Amniotic stem cell (primary cell): ENCODE results near the gene CNTNAP5.

Experiments
- DNase-seq: peaks from one replicate; lab custom pipeline; 2025; lab: John Stamatoyannopoulos, UW

Gene CNTNAP5

DNA sequence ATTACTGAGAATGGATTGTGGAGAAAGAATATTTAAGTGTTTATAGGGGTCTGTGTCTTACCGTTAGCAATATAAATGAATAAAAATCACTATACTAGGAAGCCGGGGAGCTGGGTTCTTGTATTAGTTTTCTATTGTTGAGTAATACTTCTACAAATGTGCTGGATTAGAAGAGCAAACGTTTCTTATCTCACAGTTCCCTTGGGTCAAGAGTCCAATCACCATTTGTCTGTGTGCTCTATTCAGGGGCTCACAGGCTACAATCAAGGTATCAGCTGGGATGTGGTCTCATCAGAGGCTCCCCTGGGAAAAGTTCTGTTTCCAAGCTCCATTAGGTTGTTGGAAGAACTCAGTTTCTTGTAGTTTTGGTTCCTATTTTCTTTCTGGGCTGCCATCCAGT, 790.9 kb downstream of the CNTNAP5 start:
- DNase-seq, result no peak

DNA sequence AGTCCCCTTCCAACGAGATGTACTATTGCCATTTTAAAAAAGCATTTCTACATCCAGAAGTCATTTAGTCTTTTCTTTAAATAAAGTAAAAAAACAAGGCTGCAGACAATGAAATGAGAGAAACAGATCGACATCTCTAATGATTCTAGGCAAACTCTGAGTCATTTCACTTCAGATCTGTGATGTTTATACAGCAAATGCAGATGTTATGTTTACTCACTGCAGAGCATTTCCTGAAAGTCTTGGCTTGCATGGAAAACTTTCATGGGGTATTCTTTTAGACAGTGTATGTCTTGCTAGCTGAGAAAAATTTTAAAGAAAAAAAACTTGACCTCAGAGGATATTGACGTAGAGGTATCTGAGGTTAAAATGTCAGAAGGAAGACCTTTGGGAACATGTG, 797.4 kb downstream of the CNTNAP5 start:
- DNase-seq, result no peak

DNA sequence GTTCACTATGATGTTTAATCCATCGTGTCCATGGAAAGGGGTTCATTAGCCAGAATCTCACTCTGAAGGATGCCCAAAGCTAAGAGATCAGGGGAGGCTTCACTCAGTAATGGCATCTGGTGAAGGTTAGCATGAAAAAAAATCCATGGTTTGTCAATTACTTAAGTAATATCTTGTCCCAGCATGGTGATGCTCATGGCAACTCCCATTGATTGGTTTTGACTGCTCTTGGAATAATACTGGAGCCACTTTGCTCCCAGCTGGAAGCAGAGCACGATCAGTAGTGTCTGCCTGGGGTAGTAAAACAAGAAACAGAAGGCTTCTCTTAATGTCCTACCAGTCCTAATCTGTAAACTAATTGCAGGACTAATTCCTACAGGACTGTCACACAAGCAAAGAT, 799.4 kb downstream of the CNTNAP5 start:
- no peak for DNase-seq

DNA sequence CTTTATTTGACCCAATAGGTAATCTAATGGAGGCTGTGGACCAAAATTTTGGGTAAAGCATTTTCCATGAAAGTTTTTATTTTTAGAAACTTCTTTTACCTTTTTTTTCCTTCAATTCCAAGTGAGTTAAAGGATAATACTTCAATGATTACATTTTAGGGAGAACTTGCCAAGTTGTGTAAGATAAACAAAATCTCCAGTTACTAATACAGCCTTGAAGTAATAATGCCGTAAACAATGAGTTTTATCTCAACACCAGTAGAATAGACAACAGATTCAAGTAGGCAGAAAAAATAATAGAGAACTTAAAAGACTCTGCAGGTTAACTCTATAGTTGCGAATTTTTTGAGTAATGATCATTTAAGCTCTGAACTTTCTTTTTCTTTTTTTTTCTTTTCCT, 807.4 kb downstream of the CNTNAP5 start:
- no peak for DNase-seq

DNA sequence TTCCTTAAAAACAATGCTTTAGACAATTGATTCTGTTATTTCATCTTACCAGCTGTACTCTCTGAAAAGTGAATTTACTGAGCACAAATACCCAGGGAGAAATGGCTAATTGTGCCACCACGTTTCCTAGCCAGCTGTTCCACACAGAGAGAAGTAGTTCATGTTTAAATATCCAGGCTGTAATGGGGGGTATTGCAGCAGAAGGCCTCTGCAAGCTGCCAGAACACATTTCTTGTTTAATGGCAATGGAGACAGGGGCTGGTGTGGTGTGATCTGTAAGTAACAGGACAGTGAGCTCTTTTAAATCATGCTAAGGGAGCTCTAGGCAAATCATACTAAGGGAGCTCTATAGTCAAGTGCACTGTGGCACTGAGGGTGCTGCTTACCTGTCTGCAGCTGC, 809.2 kb downstream of the CNTNAP5 start:
- DNase-seq, result no peak

DNA sequence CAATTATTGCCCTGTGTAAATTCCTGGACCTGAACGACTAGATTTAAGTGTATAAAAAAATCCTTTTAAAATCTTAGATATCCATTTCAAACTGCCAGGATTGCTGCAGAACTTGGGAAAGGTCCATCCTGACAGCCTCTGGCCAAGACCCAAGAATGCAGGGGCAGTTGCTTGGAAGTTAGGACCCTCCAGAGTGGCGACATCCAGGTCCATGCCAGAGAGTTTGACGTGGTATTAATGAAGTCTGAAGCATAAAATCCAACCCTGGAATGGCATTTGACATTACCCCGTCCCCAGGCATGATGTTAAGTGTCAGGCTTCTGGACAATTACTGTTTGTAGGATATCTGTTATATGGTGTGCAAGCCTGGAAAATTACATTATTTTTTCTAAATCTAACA, 810.2 kb downstream of the CNTNAP5 start:
- no peak for DNase-seq

DNA sequence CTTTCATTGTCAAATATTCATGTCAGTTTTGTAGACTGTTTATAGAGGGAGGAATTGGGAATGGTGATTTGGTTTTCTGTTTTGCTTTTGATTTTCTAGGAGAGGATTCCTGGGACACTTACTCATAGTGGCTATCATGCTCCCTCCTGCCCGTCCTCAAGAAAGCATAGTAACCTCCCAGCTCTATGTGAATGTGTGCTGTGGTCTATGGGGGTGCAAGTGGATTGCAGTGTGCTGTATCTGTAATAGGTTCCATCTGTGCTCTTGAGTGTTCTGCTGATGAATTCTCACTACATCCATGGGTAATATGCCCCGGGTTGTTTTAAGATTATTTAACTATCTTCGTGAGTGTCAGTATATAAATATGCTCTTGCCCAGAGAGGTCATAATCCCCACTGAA, 811.3 kb downstream of the CNTNAP5 start:
- DNase-seq, result no peak

DNA sequence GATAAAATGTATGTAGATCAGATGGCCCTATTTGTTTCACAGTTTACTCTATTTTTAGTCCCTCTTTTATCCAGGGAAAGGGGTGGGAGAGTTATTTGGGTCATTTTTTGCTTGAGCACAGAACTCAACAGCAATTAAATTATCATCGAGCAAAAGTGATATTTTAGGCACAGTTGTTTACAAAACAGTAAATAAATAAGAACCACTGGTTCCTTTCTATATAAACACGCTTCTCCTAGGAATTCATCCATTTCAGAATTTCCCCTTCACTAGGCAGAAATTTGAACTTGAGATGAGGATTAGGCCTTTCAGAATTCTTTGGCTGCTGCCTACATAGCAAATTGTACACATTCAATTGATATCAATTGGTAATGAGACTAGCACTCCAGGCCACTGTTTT, 812.4 kb downstream of the CNTNAP5 start:
- DNase-seq, result no peak

DNA sequence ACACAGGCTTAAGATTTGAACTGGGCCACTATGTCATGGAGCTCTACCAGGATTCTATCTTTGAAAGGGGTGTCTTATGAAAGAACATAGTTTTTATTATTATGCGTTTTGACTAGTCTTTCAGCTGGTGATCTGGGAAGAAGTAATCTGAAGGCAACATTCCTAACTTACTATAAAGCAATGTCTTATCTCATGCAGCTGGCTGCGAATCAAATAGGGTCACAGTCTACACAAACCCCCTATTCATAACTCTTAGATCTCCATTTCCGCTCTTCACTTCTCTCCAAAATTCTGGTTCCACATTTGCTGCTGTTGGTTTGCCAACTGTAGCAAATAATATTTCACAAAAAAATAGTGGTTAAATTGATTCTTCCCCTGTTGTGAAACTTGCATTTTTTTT, 813.3 kb downstream of the CNTNAP5 start:
- DNase-seq, result no peak

DNA sequence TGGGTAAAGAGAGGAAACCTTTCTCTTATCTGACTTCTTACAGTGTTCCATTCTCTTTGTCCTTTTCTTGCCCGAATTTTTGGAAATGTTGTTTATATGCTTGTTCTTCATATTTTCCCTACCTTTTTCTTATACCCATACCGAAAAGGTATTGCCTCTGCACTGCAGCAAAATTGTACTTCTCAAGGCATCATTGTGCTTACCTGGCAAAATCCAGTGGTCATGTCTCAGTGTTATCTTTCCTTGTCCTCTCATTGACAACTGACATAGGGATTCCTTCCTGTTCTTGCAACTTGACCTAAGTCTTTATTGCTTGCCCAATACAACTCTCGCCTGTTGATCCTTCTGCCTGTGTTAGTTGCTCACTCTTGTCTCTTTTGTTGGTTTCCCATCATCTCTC, 842.2 kb downstream of the CNTNAP5 start:
- DNase-seq, result no peak

DNA sequence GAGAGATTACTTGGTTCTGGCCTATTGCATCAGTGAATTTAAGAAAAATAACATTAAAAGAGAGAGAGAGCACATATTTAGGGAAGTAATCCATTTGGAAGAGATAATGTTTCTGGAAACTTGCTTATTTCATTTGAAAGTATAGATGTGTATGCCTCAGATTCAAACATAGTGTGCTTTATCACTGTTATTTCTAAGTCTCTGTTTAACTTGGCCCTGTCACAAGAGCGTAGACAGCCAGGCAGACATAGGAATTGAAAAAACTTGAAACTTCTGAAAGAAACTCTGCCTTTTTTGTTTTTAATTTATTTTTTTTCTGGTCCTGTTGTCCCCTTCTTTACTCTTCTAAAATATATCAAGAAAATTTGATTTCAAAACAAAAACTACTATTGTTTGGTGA, 849.1 kb downstream of the CNTNAP5 start:
- no peak for DNase-seq

DNA sequence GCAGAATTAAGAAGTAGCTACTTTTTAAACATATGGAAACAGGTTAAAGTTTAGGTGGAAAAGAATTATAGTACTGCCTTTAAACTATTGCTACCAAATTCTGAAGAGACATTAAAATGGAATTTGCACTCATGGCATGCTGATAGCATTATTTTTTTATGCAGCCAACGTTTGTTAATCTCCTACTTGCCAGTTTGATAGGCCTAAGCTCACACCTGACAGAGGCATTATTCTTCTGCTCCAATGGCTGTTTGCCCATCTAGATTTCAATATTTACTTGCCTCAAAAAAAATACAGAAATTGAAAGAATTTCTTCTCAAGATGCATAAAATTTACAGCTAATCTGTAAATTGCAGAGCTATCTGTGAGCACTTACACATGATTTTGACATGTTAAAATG, 849.6 kb downstream of the CNTNAP5 start:
- no peak for DNase-seq

DNA sequence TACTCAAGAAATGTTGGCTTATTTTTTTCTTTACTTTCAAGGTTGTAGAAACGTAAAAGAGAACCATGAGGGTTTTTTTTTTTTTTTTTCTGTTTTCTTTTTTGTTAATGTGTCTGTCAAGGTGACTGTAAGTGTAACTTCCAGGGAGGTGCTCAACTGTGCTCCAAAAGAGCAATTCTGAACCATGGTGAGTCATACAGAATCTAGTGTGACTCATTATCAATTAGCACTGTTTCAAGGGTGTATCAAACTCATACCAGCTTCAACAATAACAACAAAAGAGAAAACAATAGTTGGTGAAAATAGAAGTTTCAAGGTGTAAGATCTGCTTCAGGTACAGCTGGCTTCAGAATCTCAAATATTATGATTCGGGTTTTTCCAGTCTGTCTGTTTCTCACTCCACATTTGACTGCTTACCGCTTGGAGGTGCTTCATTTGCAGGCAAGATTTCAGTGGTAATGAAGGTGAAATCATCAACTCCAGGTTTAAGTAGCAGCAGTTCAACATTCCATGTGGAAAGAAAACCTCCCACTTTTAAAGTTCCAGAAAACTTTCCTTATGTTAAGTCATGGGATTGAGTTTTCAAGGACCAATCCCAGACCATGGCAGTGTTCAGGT, 850.6 kb downstream of the CNTNAP5 start:
- DNase-seq, result no peak

DNA sequence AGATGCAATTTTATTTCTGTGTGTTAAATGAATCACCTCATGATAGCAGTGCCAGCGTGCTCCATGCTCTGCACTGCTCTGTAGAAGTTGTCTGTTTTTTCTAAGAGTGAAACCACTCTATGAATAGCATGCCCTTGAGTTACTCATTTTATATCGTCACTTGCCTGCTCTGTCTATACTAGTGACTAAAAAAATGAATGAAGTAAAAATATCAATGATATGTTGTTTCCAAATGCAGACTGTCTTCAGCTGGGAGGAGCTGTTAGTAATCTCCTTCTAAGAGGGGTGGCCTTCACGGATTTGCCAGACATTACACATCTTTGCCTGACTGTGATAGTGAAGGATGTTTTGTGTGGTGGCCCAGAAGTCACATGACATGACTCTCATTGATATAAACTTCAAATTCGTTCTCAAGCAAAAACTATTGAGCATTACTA, 852.1 kb downstream of the CNTNAP5 start:
- DNase-seq, result no peak

DNA sequence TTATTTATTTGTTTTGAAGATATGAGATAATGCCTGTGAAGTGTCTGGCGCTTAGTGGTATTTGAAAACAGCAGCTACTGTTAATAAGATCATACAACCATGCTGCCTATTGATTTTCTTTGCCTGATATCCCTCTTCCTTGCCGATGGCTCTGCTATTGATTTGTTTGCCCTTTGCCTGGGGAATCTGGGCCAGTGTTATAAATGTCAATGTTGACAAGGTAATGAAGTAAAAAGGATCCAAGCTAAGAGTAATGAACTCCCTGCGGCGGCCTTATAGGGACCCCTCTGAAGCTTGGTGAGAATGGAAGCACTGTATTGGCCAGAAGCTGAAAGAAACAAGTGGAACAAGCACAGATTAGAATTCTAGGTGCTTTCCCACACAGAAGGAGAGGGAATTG, 854.6 kb downstream of the CNTNAP5 start:
- DNase-seq, result no peak

DNA sequence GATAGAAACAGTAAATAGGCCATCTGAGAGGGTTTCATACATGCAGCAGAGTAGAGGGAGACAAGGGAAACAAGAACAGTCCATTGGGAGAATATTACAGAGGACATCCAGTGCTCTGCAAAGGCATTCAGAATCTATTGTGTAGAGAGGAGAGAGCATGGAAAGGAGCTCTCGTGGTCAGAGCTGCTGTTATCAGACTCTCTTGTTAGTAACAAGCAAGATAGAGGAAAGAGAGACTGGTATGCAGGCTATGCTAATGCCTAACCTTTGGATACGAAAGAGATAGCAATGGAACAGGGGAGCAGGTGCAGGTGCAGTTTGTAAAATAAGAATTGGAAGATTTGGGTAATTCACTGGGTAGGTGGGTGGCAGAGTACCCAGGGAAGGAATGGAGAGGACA, 855.9 kb downstream of the CNTNAP5 start:
- no peak for DNase-seq

DNA sequence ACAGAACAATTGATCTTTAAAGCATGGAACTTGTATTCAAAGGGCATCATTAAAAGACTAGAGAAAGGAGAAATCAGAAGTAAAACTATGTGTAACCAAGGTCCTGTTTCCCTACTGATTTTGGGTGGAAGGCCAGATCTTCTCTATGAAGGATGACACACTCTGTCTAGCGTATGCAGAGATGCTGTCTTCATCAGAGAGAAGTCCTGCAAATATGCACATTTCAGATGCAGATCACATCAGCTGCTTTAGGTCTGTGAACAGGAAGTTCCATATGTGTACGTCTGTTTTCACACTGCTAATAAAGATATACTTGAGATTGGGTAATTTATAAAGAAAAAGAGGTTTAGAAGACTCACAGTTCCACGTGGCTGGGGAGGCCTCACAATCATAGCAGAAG, 857.3 kb downstream of the CNTNAP5 start:
- DNase-seq, result no peak

DNA sequence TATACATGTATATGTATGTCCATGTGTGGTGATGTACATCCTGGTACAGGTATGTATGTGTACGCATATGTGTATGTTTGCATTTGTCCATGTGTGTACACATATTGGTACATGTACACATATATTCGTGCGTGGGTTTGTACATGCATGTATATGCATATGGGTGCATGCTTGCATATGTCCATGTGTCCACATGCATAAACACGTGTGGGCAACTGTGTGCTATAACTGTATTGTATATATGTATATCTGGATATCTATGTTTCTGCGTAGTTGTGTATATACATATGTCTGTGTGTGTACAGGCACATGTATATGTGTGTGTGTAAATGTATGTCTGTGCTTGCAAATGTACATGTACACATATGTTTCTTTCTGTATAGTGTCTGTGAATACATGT, 858.5 kb downstream of the CNTNAP5 start:
- DNase-seq, result no peak

DNA sequence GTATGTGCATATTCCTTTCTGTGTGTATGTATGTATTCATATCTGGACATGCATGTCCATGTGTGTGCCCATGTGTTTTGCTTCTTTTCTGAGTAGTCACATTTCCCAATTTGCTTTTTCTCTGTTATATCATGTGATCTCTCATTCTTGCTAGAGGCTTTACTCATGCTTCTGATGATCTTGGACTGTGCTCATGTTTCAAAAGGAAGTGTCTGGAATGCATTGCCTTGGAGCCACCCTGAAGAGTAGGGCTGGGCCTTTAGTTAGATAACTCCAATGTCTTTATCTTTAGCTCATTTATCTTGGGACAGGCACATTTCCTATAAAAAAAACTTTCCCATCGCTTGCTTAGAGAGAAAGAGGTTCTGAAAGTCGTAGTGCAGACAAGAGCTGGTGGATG, 859.2 kb downstream of the CNTNAP5 start:
- no peak for DNase-seq

DNA sequence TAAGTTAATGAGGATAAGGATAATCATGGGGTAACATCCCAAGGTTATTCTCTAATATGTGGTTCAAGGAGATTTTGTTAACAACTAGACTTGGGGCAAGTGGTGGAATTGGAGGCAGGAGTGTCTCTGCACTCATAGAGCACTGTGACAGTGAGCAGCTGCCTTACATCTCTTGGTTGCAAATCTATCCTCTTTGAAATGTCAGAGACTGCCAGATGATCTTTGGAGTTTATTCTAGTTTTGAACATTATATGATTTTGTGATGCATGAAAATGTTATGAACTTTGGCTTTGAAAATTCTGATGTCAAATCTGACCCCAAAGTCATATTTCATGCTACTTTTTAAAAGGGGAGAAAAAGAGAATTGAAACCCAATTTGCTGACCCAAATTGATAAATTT, 861.1 kb downstream of the CNTNAP5 start:
- DNase-seq, result no peak

DNA sequence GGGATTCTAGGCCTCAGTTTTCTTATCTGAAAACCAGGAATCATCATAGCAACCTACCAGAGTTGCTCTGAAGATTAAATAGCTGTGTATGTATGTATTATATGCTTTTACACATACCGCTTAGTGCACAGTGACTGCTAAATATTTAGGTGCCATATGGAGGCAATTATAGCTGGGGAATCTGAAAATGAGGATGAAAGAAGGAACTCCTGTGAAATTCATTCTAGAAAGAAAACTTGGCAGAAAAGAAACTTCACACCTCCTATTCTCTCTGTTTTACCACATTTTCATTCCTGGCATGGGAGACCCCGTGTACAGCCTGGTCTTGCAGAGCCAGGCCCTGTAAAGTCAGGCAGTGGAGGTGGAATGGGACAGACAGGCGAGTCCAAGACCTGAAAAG, 862.4 kb downstream of the CNTNAP5 start:
- no peak for DNase-seq

DNA sequence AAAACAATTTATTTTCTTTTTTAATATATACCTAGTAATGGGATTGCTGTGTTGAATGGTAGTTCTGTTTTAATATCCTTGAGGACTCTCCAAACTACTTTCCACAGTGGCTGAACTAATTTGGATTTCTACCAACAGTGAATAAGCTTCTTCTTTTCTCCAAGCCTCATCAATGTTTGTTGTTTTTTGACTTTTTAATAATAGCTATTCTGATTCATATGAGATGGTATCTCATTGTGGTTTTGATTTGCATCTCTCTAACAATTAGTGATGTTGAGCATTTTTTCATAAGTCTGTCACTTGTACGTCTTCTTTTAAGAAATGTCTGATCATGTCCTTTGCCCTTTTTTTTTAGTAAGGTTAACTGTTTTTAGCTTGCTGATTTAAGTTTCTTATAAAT, 863.3 kb downstream of the CNTNAP5 start:
- no peak for DNase-seq

DNA sequence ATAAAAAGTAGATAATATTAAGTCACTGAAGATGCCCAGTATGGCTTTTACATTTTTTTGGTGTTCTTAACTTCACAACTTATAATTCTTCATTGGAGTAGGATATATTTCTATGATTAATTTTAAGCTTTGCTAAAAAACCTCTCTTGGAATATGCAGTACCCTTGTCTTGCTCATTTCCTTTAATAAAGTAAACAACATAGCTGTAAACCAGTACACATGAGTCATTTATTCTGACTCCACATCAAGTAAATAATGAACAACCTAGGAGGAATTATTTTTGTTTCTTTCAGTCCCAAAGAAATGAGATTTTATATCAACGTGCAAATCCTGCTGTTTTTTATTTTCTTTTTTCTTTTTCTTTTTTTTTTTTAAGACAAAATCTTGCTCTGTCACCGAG, 869.1 kb downstream of the CNTNAP5 start:
- no peak for DNase-seq

DNA sequence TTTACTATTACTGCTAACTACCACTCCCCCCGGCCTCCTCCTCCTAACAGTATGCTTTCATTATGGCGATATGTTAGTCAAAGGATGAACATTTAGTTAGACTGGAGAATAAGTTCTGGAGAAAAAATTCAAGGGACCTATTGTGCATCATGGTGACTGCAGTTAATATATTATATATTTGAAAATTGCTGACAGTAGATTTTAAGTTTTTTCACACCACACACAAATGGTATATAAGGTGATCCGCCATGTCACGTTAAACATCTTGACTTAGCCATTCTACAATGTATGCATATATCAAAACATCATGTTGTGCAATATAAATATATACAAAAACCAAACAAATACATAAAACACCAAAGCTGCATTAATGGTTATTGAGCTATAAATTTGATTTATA, 873.7 kb downstream of the CNTNAP5 start:
- no peak for DNase-seq

DNA sequence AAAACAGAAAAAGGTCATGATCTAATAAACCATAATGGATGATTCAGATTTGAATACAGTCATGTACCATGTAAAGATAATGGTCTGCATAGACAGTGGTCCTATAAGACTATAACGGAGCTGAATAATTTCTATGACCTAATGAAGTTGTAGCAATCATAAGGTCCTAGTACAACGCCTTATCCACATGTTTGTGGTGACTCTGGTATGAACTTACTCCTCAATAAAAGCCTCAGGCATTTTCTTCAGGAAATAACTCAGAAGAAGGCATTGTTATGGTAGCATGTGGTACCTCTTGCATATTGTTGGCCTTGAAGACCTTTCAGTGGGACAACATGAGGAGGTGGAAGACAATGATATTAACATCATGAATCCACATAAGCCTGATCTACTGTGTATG, 883.3 kb downstream of the CNTNAP5 start:
- no peak for DNase-seq
